ENCODE data around the gene SMPD1.

SMPD1 gene

DNA sequence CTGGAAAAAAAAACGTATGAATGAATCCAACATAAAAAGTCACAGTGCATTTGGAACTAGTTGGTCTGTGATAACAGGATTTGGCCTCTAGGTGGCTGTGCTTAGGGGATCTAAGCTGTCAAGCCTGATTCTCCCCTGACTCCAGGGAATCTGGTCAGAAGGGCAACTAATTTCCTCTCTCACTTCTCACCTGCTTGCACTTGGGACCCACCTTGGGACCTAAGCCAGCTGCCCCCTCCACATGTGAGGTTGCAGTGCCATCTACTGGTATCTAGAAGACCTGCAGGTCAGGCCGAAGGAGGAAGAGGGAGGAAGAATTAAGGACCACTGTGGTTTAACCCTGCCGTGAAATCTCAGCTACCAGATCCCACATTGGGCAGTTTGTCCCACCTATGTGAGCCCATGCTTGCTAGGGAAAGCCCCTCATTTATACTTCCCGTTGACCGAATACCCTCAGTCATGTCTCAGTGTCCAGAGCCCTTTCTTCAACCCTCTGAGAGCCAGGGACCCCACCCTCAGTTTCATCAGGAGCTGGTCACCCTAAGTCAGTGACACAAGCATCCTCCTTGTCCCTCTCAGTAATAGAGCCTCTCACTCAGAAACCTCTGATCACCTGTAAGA, 36.8 kb upstream of the SMPD1 start:
- TF ChIP-seq, protein P1, sequence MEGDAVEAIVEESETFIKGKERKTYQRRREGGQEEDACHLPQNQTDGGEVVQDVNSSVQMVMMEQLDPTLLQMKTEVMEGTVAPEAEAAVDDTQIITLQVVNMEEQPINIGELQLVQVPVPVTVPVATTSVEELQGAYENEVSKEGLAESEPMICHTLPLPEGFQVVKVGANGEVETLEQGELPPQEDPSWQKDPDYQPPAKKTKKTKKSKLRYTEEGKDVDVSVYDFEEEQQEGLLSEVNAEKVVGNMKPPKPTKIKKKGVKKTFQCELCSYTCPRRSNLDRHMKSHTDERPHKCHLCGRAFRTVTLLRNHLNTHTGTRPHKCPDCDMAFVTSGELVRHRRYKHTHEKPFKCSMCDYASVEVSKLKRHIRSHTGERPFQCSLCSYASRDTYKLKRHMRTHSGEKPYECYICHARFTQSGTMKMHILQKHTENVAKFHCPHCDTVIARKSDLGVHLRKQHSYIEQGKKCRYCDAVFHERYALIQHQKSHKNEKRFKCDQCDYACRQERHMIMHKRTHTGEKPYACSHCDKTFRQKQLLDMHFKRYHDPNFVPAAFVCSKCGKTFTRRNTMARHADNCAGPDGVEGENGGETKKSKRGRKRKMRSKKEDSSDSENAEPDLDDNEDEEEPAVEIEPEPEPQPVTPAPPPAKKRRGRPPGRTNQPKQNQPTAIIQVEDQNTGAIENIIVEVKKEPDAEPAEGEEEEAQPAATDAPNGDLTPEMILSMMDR (IDR thresholded peaks at IDR 0.05; ENCODE audit: low read depth, low read length, missing control alignments), result peak; percentile 96
- H3K4me3 ChIP-seq (ENCODE audit: low read depth, low read length), result no peak overlapping the region
- peak; percentile 19 for DNase-seq (ENCODE audit: low read depth)
- in situ Hi-C loops (cut with HindIII; ENCODE audit: low sequenced_read_pairs), result no loop called here

DNA sequence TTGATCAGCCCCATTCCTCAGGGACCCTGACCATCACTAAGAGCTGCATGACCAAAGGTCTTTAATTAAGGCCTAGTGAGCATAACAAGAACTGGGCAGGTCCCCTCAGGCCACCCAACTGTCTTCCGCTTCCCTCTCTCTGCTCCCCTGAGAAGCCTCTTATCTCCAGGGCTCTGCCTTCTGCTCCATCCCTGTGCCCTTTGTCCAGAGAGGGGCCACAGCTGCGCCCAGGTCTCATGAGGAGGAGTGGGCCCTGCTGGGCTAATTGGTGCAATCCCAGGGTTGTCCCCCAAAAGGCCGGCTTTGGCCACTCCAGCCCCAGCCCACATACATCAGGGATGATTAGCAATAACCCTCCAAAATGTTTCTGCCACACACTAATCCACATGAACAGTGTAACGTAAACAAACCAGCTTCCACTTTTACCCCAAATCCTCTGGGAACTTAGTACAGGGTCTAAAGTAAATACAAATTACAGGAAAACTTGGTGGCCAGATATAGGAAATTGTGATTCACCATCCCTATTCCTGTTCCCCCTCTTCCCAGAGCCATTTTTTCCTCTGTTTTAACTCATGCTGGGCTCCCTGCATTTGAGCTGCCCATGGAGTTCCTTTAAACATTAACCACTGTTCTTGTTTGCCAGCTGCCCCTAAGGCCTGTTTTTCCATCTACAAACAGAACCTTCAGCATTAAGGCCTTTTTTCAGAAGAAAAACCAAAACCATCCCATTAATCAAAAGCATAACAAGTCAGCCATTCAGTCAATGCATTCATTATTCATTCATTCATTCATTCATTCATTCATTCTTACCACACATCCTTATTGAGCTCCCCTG, 35.4 kb upstream of the SMPD1 start:
- DNase-seq (ENCODE audit: low read depth), result no peak
- no peak overlapping the region for H3K4me3 ChIP-seq (ENCODE audit: low read depth, low read length)
- in situ Hi-C loops (cut with HindIII; ENCODE audit: low sequenced_read_pairs), result no loop called here
- TF ChIP-seq, protein P1 (IDR thresholded peaks at IDR 0.05; ENCODE audit: low read depth, low read length, missing control alignments), result no peak

DNA sequence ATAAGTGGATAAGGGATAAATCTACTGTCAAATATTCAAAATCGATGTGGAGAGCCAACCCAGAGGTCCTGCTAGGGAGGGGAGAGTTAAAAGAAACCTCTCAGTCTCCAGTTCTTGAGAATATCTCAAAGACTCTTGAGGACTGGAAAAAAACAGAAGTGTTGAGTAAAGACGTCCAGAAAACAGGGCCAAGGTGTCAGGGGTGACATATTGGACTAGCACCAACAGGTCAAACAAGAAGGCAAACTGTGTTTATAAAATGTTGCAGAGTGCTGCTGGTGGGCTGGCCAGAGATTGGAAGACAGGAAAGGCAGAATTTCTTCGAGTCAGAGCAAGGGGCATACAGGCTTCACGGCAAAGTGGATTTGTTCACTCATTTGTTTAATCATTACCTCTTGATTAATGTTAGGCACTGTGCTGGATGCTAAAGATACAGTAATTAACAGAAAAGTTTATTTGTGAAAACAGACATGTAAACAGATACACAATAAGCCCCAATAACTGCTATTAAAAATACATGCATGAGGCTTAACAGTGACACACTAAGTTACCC, 33.7 kb upstream of the SMPD1 start:
- in situ Hi-C loops (cut with HindIII; ENCODE audit: low sequenced_read_pairs), result no loop called here
- TF ChIP-seq, protein P1 (IDR thresholded peaks at IDR 0.05; ENCODE audit: low read depth, low read length, missing control alignments), result no peak
- H3K4me3 ChIP-seq (ENCODE audit: low read depth, low read length), result no peak overlapping the region
- no peak for DNase-seq (ENCODE audit: low read depth)

DNA sequence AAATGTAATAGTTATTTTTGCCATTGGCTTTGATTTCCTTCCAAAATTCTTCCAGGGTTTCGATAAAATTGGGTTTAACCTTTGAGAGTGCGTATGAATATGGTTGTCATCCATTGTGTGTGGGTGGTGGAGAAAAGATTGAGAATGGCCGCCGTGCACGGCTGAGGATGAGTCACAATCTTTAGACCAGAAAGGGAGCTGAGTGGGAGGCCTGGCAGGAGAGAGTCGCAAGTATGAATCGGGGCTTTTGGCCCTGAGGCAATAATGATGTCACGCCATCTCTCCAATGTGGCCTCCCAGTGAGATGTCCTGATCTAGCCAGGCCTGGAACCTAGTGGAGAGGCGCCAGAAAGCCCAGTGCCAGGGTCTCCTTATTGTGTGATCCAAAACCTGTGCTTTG, 33.1 kb upstream of the SMPD1 start:
- DNase-seq (ENCODE audit: low read depth), result peak; percentile 56
- TF ChIP-seq, protein P1 (IDR thresholded peaks at IDR 0.05; ENCODE audit: low read depth, low read length, missing control alignments), result no peak
- in situ Hi-C loops (cut with HindIII; ENCODE audit: low sequenced_read_pairs), result no loop called here
- no peak overlapping the region for H3K4me3 ChIP-seq (ENCODE audit: low read depth, low read length)

DNA sequence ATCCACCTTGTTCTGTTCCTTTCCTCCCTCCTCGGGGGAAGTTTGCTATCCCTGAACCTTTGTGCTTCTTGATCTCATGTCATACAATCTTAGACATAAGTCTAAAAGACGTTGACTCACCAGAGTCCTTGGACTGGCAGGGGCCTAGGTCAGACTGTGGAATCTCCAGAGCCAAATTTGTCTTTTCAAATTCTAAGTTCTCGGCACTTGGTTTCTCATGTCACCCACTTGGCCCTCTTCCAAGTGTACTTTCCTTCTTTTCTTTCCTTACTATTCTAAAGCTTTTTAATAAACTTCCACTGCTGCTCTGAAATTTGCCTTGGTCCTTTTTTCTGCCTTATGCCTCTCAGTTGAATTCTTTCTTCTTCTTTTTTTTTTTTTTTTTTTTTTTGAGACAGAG, 30.1 kb upstream of the SMPD1 start:
- TF ChIP-seq, protein P1 (IDR thresholded peaks at IDR 0.05; ENCODE audit: low read depth, low read length, missing control alignments), result no peak
- in situ Hi-C loops (cut with HindIII; ENCODE audit: low sequenced_read_pairs), result no loop called here

DNA sequence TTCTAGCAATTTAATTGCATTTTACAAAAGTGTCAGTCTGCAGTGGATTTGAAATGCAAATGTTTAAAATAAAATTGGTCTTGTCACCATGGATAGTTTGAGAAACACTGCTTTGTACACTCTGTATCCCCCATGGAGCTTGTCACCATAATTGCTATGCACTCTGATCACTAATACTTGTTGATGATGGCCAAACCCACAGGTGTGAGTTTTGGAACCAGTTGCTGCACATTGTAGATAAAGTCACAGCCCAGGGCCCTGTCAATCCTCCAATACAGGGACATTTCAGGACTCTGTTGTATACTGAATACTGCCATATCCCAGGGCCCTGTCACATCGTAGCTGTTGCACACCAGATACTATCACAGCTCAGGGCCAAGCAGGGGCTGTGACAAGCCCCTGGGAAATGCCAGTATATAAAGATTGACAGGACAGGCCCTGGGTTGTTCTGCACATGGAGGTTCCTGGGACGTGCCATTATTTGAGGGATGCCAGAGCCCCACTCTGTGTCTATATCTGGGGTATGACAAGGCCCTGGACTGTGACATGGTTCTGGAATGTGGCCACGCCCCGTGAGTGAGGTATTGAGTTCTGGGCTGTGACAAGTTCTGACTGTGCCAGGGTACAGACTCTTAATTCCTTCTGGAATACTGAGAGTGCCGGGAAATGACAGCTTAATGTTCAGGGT, 27.9 kb upstream of the SMPD1 start:
- no peak overlapping the region for H3K4me3 ChIP-seq (ENCODE audit: low read depth, low read length)
- TF ChIP-seq, protein P1 (IDR thresholded peaks at IDR 0.05; ENCODE audit: low read depth, low read length, missing control alignments), result no peak
- DNase-seq (ENCODE audit: low read depth), result no peak
- in situ Hi-C loops (cut with HindIII; ENCODE audit: low sequenced_read_pairs), result no loop called here

More for the DNA sequence above, 30.1 kb upstream of the SMPD1 start:
- no peak overlapping the region for H3K4me3 ChIP-seq (ENCODE audit: low read depth, low read length)
- no peak for DNase-seq (ENCODE audit: low read depth)

Data from astrocyte of the cerebellum (primary cell).